PC-9 (cell line): ENCODE data around the gene MYMX.

Experiments
- EZH2 ChIP-seq: fragments of 200-600 bp; sonication (generic); IDR thresholded peaks from 2 replicates; pipeline ENCODE4 v1.8.0; 2017; ENCODE audit warnings: antibody characterized with exemption, low read depth
- TF ChIP-seq, protein P1 (sequence below): fragments of 200-600 bp; sonication (generic); conservative IDR thresholded peaks from 2 replicates; pipeline ENCODE4 v1.6.1; 2017; ENCODE audit warnings: mixed run types, antibody characterized with exemption, mild to moderate bottlenecking, moderate library complexity

DNA sequence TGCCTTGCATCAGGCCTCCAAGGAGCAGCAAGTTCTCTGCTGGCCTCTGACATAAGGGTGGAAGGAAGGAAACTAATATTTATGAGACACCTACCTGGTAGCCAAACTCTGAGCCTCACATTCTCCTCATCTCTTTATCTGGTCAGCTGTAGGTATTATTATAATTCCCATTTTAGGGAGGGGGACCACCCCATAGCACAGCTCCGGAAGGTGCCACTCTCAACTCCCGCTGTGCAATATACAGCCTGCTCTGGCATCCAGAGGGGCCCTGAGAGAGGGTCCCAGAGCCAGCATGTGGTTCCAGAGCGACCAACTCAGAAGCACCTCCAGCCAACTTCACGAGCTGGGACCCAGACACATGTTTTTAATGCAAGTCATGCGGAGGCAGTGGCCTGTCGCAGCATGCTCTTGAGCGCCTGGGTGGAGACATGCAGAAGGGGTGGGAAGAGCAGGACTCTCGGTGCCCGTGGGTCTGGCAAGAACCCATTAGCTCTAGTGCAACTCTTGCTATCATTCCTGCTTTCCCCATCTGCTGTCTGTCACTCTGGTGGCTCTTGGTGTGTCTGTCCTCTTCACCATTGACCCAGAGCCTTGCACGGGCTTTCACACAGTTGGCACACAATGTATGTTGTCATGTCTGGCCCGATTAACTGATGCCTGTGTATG lies 15.0 kb upstream of the MYMX start:
- TF ChIP-seq, protein P1, sequence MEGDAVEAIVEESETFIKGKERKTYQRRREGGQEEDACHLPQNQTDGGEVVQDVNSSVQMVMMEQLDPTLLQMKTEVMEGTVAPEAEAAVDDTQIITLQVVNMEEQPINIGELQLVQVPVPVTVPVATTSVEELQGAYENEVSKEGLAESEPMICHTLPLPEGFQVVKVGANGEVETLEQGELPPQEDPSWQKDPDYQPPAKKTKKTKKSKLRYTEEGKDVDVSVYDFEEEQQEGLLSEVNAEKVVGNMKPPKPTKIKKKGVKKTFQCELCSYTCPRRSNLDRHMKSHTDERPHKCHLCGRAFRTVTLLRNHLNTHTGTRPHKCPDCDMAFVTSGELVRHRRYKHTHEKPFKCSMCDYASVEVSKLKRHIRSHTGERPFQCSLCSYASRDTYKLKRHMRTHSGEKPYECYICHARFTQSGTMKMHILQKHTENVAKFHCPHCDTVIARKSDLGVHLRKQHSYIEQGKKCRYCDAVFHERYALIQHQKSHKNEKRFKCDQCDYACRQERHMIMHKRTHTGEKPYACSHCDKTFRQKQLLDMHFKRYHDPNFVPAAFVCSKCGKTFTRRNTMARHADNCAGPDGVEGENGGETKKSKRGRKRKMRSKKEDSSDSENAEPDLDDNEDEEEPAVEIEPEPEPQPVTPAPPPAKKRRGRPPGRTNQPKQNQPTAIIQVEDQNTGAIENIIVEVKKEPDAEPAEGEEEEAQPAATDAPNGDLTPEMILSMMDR: no peak
- no peak for TF ChIP-seq EZH2
